HG03457 (cell line): ENCODE measurements around the gene SLC25A23.
"Not testable (repeated sequence)": the region's sequence is repeated elsewhere in the genome, so short reads cannot be mapped to it uniquely, and the experiment has no call there.

ENCODE experiments used
- ATAC-seq: cut with Tn5 transposase; IDR thresholded peaks from one replicate; pipeline ENCODE4 v1.9.1; 2021; ENCODE audit warnings: moderate number of reproducible peaks; ENCODE audit not compliant: unreplicated experiment

SLC25A23 gene

GRCh38 chr19:6459262-6460098 lies at the start of gene SLC25A23:
Gene SLC25A23 (minus strand): TSS chr19:6459792. CDS start chr19:6459628, 164 bp downstream.
- no peak for ATAC-seq

DNA sequence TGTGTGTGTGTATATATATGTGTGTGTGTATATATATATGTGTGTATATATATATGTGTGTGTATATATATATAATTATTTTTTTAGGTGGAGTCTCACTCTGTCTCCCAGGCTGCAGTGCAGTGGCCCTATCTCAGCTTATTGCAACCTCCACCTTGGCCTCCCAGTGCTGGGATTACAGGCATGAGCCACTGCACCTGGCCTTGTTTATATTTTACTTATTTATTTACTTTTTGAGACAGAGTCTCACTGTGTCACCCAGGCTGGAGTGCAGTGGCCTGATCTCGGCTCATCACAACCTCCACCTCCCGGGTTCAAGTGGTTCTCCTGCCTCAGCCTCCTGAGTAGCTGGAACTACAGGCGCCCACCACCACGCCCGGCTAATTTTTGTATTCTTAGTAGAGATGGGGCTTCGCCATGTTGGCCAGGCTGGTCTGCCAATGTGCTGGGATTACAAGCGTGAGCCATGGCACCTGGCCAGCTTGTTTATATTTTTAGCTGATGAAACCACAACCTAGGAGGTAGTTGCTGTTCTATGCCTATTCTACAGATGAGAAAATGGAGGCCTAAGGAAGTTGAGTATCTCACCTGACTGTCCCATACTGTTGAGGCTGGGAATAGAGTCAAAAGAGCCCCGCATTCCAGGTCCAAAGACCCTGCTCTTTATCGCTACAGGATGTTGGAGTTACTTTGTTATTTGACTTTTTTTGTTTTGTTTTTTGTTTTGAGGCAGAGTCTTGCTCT lies 48.6 kb upstream of the SLC25A23 start:
- ATAC-seq: not testable (repeated sequence)

- no peak for ATAC-seq
Observed at GRCh38 chr19:6503407-6504201, 44.0 kb upstream of the SLC25A23 start.

DNA sequence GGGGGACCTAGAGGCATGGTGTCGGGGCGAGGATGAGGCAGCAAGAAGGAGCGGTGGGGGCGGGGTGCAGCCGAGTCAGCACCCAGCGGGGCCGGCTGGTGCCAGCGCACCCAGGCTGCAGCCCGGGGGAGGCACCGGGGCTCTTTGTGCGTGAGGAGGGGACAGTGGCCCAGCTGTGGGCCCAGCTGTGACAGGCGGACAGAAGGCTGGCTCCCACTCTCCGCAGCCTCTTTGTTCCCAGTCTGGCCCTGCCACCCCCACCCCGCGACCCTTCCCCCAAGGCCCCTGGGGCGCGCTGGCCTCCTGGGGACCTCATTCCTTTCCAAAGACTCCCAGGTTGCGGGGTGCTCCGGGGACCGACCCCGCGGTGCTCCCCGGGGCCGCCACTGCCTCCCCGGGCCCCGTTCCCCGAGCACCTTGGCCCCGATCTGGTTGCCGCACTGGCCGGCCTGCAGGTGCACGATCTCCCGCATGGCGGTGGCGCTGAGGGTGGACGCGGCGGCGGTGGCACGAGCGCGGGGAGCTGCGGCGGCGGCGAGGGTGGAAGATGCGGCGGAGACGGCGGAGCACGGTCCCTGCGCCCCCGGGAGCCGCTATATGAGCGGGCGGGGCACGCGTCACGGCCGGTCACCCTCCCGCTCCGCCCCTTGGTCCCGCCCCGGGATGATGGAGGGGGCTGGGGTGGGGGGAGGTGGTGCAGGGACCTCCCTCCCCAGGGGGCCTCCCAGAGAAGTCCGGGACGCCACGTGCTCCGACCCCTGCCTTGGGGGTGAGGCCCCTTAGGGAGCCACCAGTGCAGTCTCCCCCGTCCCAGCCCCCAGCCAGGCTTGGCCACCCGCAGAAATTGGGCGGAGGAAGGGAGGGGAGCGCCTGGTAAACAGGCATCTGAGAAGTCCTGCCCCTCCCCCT lies 42.4 kb upstream of the SLC25A23 start, which contains the start of gene TUBB4A:
TSS of gene TUBB4A (minus strand) at position 570 of the 909 bp plus-strand sequence. CDS start at position 473, 97 bp downstream.
- ATAC-seq: no peak

DNA sequence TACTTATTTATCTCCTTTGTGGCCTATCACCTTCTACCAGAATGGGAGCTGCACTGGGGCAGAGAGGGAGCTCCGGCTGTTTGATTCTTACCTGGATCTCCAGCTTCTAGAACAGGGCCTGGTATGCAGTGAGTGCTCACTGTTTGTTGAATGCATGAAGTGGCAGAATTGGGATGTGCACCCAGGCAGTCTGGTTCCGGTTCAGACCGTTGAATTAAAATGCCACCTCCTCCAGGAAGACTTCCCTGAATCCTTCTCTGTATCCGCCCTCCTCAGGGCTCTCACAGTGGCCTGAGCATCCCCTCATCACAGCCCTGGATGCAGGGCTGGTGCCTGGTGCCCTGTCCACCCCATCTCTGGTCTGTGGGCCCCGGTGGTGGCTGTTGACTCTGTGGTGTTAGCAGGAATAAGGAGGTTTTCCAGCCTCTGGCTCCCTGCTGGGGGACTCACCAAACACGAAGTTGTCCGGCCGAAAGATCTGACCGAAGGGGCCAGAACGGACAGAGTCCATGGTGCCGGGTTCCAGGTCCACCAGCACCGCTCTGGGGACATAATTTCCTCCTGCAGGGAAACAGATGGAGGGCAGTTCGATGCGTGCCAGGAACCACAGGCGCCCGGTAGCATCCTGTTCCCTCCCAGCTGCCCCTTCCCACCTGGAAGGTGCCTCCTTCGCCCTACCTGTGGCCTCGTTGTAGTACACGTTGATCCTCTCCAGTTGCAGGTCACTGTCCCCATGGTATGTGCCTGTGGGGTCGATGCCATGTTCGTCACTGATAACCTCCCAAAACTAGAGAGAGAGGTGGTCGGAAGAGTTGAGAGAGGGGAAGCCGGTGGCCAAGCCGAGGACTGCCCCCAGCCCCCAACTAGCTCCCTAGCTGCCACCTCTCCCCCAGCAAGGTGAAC lies 41.5 kb upstream of the SLC25A23 start:
- ATAC-seq: no peak

DNA sequence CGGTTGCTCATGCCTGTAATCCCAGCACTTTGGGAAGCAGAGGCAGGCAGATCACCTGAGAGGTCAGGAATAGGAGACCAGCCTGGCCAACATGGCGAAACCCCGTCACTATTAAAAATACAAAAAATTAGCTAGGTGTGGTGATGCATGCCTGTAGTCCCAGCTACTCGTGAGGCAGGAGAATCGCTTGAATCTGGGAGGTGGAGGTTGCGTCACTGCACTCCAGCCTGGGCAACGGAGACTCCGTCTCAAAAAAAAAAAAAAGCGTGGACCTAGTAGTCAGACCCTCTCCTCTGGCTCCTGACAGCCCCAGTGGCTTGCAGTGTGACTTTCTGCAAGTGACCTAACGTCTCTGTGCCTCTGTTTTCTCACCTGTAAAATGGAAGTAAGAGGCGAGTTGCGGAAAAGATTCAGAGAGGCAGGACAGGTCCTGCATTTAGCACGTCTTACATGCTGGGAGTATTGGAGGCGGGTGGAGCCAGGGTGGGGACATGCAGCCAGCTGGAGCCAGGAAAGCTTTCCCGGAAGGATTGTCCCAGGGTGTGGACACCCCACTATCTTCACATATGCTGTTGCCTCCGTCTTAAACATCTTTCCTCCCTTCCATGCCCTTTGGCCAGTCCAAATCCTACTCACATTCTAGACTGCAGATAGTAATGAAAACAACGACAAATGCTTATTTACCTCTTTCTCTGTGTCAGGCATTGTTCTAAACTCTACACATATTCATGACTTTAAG lies 39.6 kb upstream of the SLC25A23 start:
- no peak for ATAC-seq

GRCh38 chr19:6498294-6499036 lies 38.9 kb upstream of the SLC25A23 start:
- ATAC-seq: no peak

DNA sequence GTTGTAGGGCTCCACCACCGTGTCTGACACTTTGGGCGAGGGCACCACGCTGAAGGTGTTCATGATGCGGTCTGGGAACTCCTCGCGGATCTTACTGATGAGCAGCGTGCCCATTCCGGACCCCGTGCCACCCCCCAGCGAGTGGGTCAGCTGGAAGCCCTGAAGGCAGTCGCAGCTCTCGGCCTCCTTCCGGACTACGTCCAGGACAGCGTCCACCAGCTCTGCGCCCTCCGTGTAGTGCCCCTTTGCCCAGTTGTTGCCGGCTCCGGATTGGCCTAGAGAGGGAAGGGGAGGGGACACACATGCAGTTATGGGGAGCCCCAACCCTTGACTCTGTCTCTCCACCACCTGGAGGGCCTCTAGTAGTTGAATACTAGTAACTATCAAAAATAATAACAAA lies 36.4 kb upstream of the SLC25A23 start:
- no peak for ATAC-seq

DNA sequence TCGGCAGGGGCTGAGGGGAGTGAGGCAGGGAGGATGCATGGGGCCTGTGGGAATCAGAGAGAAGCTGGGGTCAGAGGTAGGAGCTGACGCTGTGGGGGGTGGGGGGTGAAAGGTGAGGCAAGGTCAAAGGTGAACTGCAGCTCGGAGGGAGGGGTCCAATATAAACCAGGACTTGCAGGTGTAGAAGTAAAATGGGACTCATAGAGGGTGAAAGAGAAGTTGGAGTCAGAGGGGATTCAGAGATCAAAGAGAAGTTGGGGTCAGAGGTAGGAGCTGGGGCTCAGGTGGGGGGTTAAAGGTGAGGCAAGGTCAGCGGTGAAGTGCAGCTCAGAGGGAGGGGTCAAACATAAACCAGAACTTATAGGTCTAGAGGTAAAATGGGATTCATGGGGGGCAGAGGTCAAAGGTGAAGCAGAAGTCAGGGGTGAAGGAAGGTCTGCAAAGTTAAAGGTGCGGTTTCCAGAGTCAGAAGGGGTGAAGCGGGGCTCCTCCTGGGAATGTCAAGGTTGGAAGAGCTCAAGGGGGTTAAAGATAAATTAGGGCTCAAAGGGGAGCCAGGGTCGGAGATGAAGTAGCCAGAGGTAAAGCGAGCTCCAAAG lies 34.9 kb upstream of the SLC25A23 start:
- ATAC-seq: no peak

GRCh38 chr19:6491802-6492592 lies 32.4 kb upstream of the SLC25A23 start:
- no peak for ATAC-seq

DNA sequence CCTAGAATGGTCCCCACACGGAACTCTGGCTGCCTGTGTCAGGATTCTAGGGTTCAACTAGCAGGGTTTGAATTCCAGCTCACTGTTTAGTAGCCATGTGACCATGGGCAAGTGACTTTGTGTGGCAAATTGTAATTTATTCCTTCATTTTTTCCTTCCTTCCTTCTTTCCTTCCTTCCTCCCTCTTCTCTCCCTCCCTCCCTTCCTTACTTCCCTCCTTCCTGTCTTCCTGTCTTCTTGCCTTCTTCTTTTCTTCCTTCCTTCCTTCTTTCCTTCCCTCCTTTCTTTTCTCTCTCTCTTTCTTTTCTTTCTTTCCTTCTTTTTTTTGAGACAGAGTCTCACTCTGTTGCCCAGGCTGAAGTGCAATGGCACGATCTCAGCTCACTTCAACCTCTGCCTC lies 30.5 kb upstream of the SLC25A23 start:
- ATAC-seq: no peak

GRCh38 chr19:6489278-6490061 lies 29.9 kb upstream of the SLC25A23 start:
- no peak for ATAC-seq

DNA sequence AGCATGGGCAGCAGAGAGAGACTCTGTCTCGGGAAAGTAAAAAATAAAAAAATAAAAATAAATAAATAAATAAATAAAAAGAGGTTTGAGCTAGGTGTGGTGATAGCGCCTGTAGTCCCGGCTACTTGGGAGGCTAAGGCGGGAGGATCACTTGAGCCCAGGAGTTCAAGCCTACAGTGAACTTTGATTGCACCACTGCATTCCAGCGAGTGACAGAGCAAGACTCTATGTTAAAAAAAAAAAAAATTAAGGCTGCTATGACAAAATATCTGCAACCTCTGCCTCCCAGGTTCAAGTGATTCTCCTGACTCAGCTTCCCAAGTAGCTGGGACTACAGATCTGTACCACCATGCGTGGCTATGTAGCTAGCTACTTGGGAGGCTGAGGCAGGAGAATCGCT lies 25.2 kb upstream of the SLC25A23 start:
- no peak for ATAC-seq

DNA sequence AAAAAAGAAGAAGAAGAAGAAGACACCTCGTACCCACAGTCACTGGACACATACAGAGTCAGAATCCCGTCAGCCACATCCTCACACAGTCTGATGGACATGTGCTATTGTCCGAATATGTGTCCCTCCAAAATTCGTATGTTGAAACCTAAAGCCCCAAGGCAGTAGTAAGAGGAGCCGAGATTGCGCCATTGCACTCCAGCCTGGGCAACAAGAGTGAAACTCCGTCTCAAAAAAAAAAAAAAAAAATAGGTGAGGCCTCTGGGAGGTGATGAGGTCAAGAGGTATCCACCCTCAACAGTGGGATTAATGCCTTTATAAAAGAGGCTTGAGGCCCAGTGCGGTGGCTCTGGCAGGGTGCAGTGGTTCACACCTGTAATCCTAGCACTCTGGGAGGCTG lies 24.6 kb upstream of the SLC25A23 start:
- ATAC-seq: no peak

DNA sequence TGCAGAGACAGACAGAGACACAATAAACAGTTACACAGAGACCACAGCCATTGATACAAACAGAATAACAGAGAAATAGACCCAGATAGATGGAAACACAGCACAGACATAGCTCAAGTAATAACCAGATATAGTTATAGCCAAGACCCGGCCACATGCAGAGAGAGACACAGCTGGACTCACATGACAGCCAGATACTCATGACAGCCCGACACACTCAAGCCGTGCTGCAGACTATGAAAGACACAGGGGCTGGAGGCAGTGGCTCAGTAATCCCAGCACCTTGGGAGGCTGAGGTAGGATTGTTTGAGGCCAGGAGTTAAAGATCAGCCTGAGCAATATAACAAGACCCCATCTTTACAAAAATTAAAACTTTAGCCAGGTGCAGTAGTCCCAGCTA lies 23.6 kb upstream of the SLC25A23 start:
- ATAC-seq: no peak

DNA sequence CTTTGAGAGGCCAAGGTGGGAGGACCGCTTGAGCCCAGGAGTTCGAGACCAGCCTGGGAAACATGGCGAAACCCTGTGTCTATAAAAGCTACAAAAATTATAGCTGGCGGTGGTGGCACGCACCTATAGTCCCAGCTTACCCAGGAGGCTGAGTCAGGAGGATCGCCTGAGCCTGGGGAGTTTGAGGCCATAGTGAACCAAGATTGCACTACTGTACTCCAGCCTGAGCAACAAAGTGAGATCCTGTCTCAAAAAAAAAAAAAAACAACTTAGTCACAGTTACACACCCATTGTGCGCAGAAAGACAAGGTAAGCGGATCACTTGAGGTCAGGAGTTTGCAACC lies 22.7 kb upstream of the SLC25A23 start:
- no peak for ATAC-seq
